Epidermal melanocyte (primary cell): ENCODE measurements around the gene TGFBR3.

ENCODE experiments used
- DNase-seq: peaks from one replicate; pipeline ENCODE4 v3.0.0; 2011; ENCODE audit warnings: low spot score; ENCODE audit not compliant: insufficient read length

Gene TGFBR3

GRCh38 chr1:91764471-91765115, 121.4 kb downstream of the TGFBR3 start:
- DNase-seq: no peak

GRCh38 chr1:91763252-91763651, 122.7 kb downstream of the TGFBR3 start:
- DNase-seq: no peak

- no peak for DNase-seq
Measured at GRCh38 chr1:91761295-91761721, 124.6 kb downstream of the TGFBR3 start.

GRCh38 chr1:91760512-91760911, 125.4 kb downstream of the TGFBR3 start:
- DNase-seq: no peak

- DNase-seq: no peak
Measured at GRCh38 chr1:91759076-91759475, 126.9 kb downstream of the TGFBR3 start.

GRCh38 chr1:91757763-91758460, 128.0 kb downstream of the TGFBR3 start:
- no peak for DNase-seq

- no peak for DNase-seq
Measured at GRCh38 chr1:91755702-91756287, 130.2 kb downstream of the TGFBR3 start.

GRCh38 chr1:91754816-91755580, 131.0 kb downstream of the TGFBR3 start:
- DNase-seq: no peak

GRCh38 chr1:91754348-91754747, 131.6 kb downstream of the TGFBR3 start:
- DNase-seq: no peak

GRCh38 chr1:91753878-91754277, 132.1 kb downstream of the TGFBR3 start:
- no peak for DNase-seq

GRCh38 chr1:91752324-91752723, 133.6 kb downstream of the TGFBR3 start:
- no peak for DNase-seq

- peak; percentile 82 for DNase-seq
Measured at GRCh38 chr1:91751275-91751674, 134.7 kb downstream of the TGFBR3 start.

GRCh38 chr1:91750398-91750996, 135.5 kb downstream of the TGFBR3 start:
- DNase-seq: no peak

GRCh38 chr1:91749788-91750231, 136.1 kb downstream of the TGFBR3 start:
- no peak for DNase-seq

- no peak for DNase-seq
Measured at GRCh38 chr1:91747666-91748065, 138.3 kb downstream of the TGFBR3 start.

GRCh38 chr1:91746728-91747338, 139.1 kb downstream of the TGFBR3 start:
- DNase-seq: no peak

- DNase-seq: no peak
Measured at GRCh38 chr1:91745640-91746373, 140.1 kb downstream of the TGFBR3 start.

- no peak for DNase-seq
Measured at GRCh38 chr1:91744953-91745639, 140.9 kb downstream of the TGFBR3 start.

GRCh38 chr1:91742848-91743292, 143.1 kb downstream of the TGFBR3 start:
- no peak for DNase-seq

GRCh38 chr1:91741906-91742305, 144.0 kb downstream of the TGFBR3 start:
- DNase-seq: no peak
